Mesenchymal stem cell (in vitro differentiated cells and primary cell): ENCODE data around the gene RABGAP1L. TPM values are rescaled to one million over a fixed set of nuclear protein-coding genes. Genes with fewer than 3 reads are reported as not detected.
A peak's percentile ranks its signal among the peaks of the same experiment; 100 is the strongest.
"Not testable (repeated sequence)": the region's sequence is repeated elsewhere in the genome, so short reads cannot be mapped to it uniquely, and the experiment has no call there.

Experiments used
- DNase-seq: peaks from one replicate; pipeline ENCODE4 v3.0.0-alpha.2; 2013
- H2AFZ ChIP-seq: one replicate; pipeline ENCODE4 v1.6.1; 2013; ENCODE audit warnings: low read depth, mild to moderate bottlenecking, control low read depth, inconsistent platforms, low read length, moderate library complexity
- H2AK5ac ChIP-seq: 2 replicates; pipeline ENCODE4 v1.6.1; 2013; ENCODE audit warnings: low read length, moderate library complexity, mild to moderate bottlenecking, inconsistent platforms; ENCODE audit not compliant: severe bottlenecking
- H2BK120ac ChIP-seq: one replicate; pipeline ENCODE4 v1.6.1; 2013; ENCODE audit warnings: low read depth, mild to moderate bottlenecking, inconsistent platforms, low read length, moderate library complexity
- H2BK12ac ChIP-seq, 2 experiments: one replicate each; pipeline ENCODE4 v1.6.1; 2013; ENCODE audit warnings: inconsistent platforms in 2 of 2, low read length in 2 of 2, mild to moderate bottlenecking in 2 of 2, moderate library complexity in 2 of 2, control low read depth in 1 of 2
- H2BK15ac ChIP-seq: one replicate; pipeline ENCODE4 v1.6.1; 2013; ENCODE audit warnings: mild to moderate bottlenecking, low read depth, inconsistent platforms; ENCODE audit not compliant: poor library complexity, severe bottlenecking
- H2BK5ac ChIP-seq: 2 replicates; pipeline ENCODE4 v1.6.1; 2013; ENCODE audit warnings: low read depth, mild to moderate bottlenecking, low read length, control low read depth, inconsistent platforms; ENCODE audit not compliant: poor library complexity, severe bottlenecking
- H3K14ac ChIP-seq, 2 experiments: one replicate each; pipeline ENCODE4 v1.6.1; 2013; ENCODE audit warnings: inconsistent platforms in 2 of 2, low read length in 2 of 2, control low read depth in 1 of 2, mild to moderate bottlenecking in 1 of 2, moderate library complexity in 1 of 2
- H3K18ac ChIP-seq, 2 experiments: one replicate each; pipeline ENCODE4 v1.6.1; 2013; ENCODE audit warnings: inconsistent platforms in 2 of 2, low read length in 2 of 2, control low read depth in 1 of 2, low read depth in 1 of 2, mild to moderate bottlenecking in 1 of 2
- H3K23ac ChIP-seq, 2 experiments: one replicate each; pipeline ENCODE4 v1.6.1; 2013; ENCODE audit warnings: inconsistent platforms in 2 of 2, low read length in 2 of 2, mild to moderate bottlenecking in 2 of 2, moderate library complexity in 2 of 2, control low read depth in 1 of 2
- H3K27ac ChIP-seq: 2 replicates; pipeline ENCODE4 v1.5.1; 2013; ENCODE audit warnings: mild to moderate bottlenecking, moderate library complexity, low read length, control low read depth, inconsistent platforms; ENCODE audit not compliant: poor library complexity, severe bottlenecking
- H3K27me3 ChIP-seq, 2 experiments: 2 replicates each; pipeline versions ENCODE4 v1.6.1 to v1.7.0; 2013; ENCODE audit warnings: low read length in 2 of 2, mild to moderate bottlenecking in 2 of 2, moderate library complexity in 2 of 2, control low read depth in 1 of 2, inconsistent platforms in 1 of 2; ENCODE audit not compliant: control insufficient read depth in 1 of 2, insufficient read depth in 1 of 2
- H3K36me3 ChIP-seq, 2 experiments: 2 replicates each; pipeline versions ENCODE4 v1.6.1 to v1.7.0; 2013; ENCODE audit warnings: low read length in 2 of 2, control low read depth in 1 of 2, inconsistent platforms in 1 of 2, low read depth in 1 of 2, mild to moderate bottlenecking in 1 of 2; ENCODE audit not compliant: insufficient read depth in 2 of 2, control insufficient read depth in 1 of 2
- H3K4ac ChIP-seq, 2 experiments: one replicate each; pipeline ENCODE4 v1.6.1; 2013; ENCODE audit warnings: inconsistent platforms in 2 of 2, low read length in 2 of 2, mild to moderate bottlenecking in 2 of 2, moderate library complexity in 2 of 2, control low read depth in 1 of 2, low read depth in 1 of 2
- H3K4me1 ChIP-seq: 2 replicates; pipeline ENCODE4 v1.6.1; 2013; ENCODE audit warnings: low read depth, low read length, control low read depth; ENCODE audit not compliant: control insufficient read depth, insufficient read depth
- H3K4me2 ChIP-seq: 2 replicates; pipeline ENCODE4 v1.6.1; 2013; ENCODE audit warnings: low read length, mild to moderate bottlenecking, inconsistent platforms; ENCODE audit not compliant: poor library complexity, severe bottlenecking
- H3K4me3 ChIP-seq, 2 experiments: 2 replicates each; pipeline versions ENCODE4 v1.5.1 to v1.7.0; 2013; ENCODE audit warnings: low read length in 2 of 2, mild to moderate bottlenecking in 2 of 2, control low read depth in 1 of 2, low read depth in 1 of 2; ENCODE audit not compliant: insufficient read depth in 1 of 2
- H3K79me1 ChIP-seq: replicated peaks from 2 replicates; pipeline ENCODE4 v1.6.1; 2013; ENCODE audit warnings: mild to moderate bottlenecking, control low read depth, low read length, inconsistent platforms; ENCODE audit not compliant: poor library complexity, severe bottlenecking
- H3K9ac ChIP-seq: 2 replicates; pipeline ENCODE4 v1.7.0; 2013; ENCODE audit warnings: mild to moderate bottlenecking, low read length, moderate library complexity
- H3K9me3 ChIP-seq: 2 replicates; pipeline ENCODE4 v1.7.0; 2013; ENCODE audit warnings: mild to moderate bottlenecking, low read length; ENCODE audit not compliant: control insufficient read depth
- H4K8ac ChIP-seq: one replicate; pipeline ENCODE4 v1.6.1; 2013; ENCODE audit warnings: inconsistent platforms, mild to moderate bottlenecking, low read length, moderate library complexity
- H4K91ac ChIP-seq: one replicate; pipeline ENCODE4 v1.6.1; 2013; ENCODE audit warnings: mild to moderate bottlenecking, low read length, inconsistent platforms
- WGBS: methylation state at CpG from one replicate; pipeline ENCODE4 v1.1.7; 2013; ENCODE audit warnings: mixed read lengths; 5-methylcytosine and 5-hydroxymethylcytosine counted together
- small RNA-seq: library from polyadenylated mRNA; stranded (forward); fragments of <200 nt; extraction: miRNeasy Mini kit (QIAGEN cat#:217004); gene quantifications from one replicate; pipeline ENCODE3, GENCODE V24; 2013; ENCODE audit warnings: low read depth

Gene RABGAP1L

DNA sequence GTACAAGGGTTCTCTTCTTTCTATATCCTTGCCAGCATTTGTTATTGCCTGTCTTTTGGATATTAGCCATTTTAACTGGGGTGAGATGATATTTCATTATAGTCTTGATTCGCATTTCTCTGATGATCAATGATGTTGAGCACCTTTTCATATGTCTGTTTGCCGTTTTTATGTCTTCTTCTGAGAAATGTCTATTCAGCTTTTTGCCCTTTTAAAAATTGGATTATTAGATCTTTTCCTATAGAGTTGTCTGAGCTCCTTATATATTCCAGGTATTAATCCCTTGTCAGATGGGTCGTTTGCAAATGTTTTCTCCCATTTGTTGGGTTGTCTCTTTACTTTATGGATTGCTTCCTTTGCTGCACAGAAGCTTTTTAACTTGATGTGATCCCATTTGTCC, 883.3 kb downstream of the RABGAP1L start:
- Histone ChIP-seq H3K4me2 (no peak overlapping the region), H3K4me3 (no peak overlapping the region), H3K27me3 (peaks cover 6 to 10% of the 10 kb centered on the region in 2 experiments), H2BK5ac (no peak overlapping the region), H3K27ac (no peak overlapping the region), H3K9me3 (no peaks in the 10 kb centered on the region), H3K4me1 (peaks cover 4% of the 10 kb centered on the region), H3K23ac (no peak overlapping the region), H3K9ac (no peak overlapping the region), H3K36me3 (no peaks in the 10 kb centered on the region), H3K79me1 (no peaks in the 10 kb centered on the region), H2BK12ac (no peak overlapping the region), H4K91ac (no peak overlapping the region), H2AFZ (no peak overlapping the region), H2BK120ac (no peak overlapping the region), H2AK5ac (no peak overlapping the region), H3K4ac (no peak overlapping the region), H3K14ac (no peak overlapping the region), H3K18ac (no peak overlapping the region), H2BK15ac (no peak overlapping the region), H4K8ac (no peak overlapping the region)
- 52% methylated on average over 2 of the region's 3 CpGs for WGBS
- DNase-seq, result no peak

DNA sequence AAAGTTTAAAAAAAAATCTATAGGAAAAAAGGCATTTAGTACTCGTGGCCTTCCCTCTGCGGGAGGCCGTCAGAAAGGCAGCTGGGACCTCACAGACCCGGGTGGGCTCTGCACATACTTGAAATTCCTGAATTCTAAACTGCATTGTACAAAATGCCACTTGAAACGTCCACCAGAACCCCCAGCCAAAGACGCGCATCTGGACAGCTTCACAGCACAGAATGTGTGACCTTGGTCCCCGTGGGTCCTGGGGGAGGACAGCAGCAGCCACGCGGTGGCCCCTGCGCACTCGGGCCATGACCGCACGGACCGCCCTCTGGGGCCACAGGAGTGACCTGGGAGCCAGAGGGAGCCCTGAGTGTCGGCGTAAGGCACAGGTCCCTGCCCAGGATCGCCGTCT, 884.5 kb downstream of the RABGAP1L start:
- peak overlapping the region; percentile 44 for H2BK5ac ChIP-seq
- 42% methylated on average over 15 of the region's 19 CpGs for WGBS
- peaks cover 6 to 10% of the 10 kb centered on the region in 2 experiments for H3K27me3 ChIP-seq
- peaks cover 4% of the 10 kb centered on the region for H3K4me1 ChIP-seq
- DNase-seq, result no peak
- H3K4ac ChIP-seq, result no peak overlapping the region
- H3K23ac ChIP-seq, result peak overlapping the region in 1 of 2 experiments; percentile 59
- no peak overlapping the region for H3K4me2 ChIP-seq
- no peaks in the 10 kb centered on the region for H3K36me3 ChIP-seq
- no peak overlapping the region for H2AFZ ChIP-seq
- peak overlapping the region in 1 of 2 experiments; percentile 55 for H3K14ac ChIP-seq
- H4K91ac ChIP-seq, result no peak overlapping the region
- no peak overlapping the region for H2AK5ac ChIP-seq
- no peak overlapping the region for H2BK12ac ChIP-seq
- peak overlapping the region in 1 of 2 experiments; percentile 48 for H3K18ac ChIP-seq
- H2BK15ac ChIP-seq, result no peak overlapping the region
- H3K79me1 ChIP-seq, result no peaks in the 10 kb centered on the region
- no peak overlapping the region for H2BK120ac ChIP-seq
- H3K4me3 ChIP-seq, result no peak overlapping the region
- H3K27ac ChIP-seq, result no peak overlapping the region
- H3K9ac ChIP-seq, result no peak overlapping the region
- H3K9me3 ChIP-seq, result no peaks in the 10 kb centered on the region
- H4K8ac ChIP-seq, result no peak overlapping the region

- H3K14ac ChIP-seq, H2BK5ac ChIP-seq, H4K8ac ChIP-seq, H3K36me3 ChIP-seq, H3K23ac ChIP-seq, H3K79me1 ChIP-seq, DNase-seq, H2AK5ac ChIP-seq, H2BK15ac ChIP-seq, H3K4me2 ChIP-seq, H3K9ac ChIP-seq, H3K9me3 ChIP-seq, H3K4ac ChIP-seq, H2BK12ac ChIP-seq, H3K27ac ChIP-seq, H4K91ac ChIP-seq, H3K4me3 ChIP-seq, H3K4me1 ChIP-seq, H3K18ac ChIP-seq, H2AFZ ChIP-seq, H2BK120ac ChIP-seq: not testable (repeated sequence)
- 93% methylated on average over 18 of the region's 18 CpGs for WGBS
- H3K27me3 ChIP-seq, result peaks cover 5 to 14% of the 10 kb centered on the region in 2 experiments
Observed at GRCh38 chr1:175044591-175044990, 885.3 kb downstream of the RABGAP1L start.

Small RNA genes lying within 50 kb of the gene (small RNA-seq; reads per million reads assigned to genes)
- not detected for gene BANF1P4
- gene RF00019, result not detected
- not detected for gene RNU6-307P
